Hepatocyte (in vitro differentiated cells): ENCODE measurements around the gene ARHGAP15. TPM values are rescaled to one million over a fixed set of nuclear protein-coding genes. Genes with fewer than 3 reads are reported as not detected.

Source experiments
- DNase-seq: peaks from one replicate; pipeline ENCODE4 v3.0.0-alpha.2; 2016; ENCODE audit warnings: low spot score
- H2AFZ ChIP-seq: fragments of 200-600 bp; sonication (generic); 2 replicates; pipeline ENCODE4 v1.6.0; 2016; ENCODE audit warnings: antibody characterized with exemption, mild to moderate bottlenecking
- H3K27ac ChIP-seq: fragments of 200-600 bp; sonication (generic); 2 replicates; pipeline ENCODE4 v1.5.1; 2016; ENCODE audit warnings: mild to moderate bottlenecking
- H3K27me3 ChIP-seq: fragments of 200-600 bp; sonication (generic); 2 replicates; pipeline ENCODE4 v1.6.1; 2016
- H3K36me3 ChIP-seq: fragments of 200-600 bp; sonication (generic); replicated peaks from 2 replicates; pipeline ENCODE4 v1.5.1; 2016; ENCODE audit warnings: low read depth; ENCODE audit not compliant: insufficient read depth
- H3K4me1 ChIP-seq: fragments of 200-600 bp; sonication (generic); 2 replicates; pipeline ENCODE4 v1.5.1; 2016; ENCODE audit warnings: mild to moderate bottlenecking, moderate library complexity; ENCODE audit not compliant: insufficient read depth
- H3K4me2 ChIP-seq: fragments of 200-600 bp; sonication (generic); 2 replicates; pipeline ENCODE4 v1.6.0; 2016
- H3K4me3 ChIP-seq: fragments of 200-600 bp; sonication (generic); 2 replicates; pipeline ENCODE4 v1.5.1; 2016; ENCODE audit warnings: mild to moderate bottlenecking
- H3K79me2 ChIP-seq: fragments of 200-600 bp; sonication (generic); 2 replicates; pipeline ENCODE4 v1.6.0; 2017; ENCODE audit warnings: mild to moderate bottlenecking
- H3K9me2 ChIP-seq: fragments of 200-600 bp; sonication (generic); replicated peaks from 2 replicates; pipeline ENCODE4 v1.6.0; 2017; ENCODE audit warnings: mild to moderate bottlenecking; ENCODE audit not compliant: insufficient read depth
- H3K9me3 ChIP-seq: fragments of 200-600 bp; sonication (generic); 2 replicates; pipeline ENCODE4 v1.5.1; 2016; ENCODE audit warnings: low read depth, mild to moderate bottlenecking
- H4K20me1 ChIP-seq: fragments of 200-600 bp; sonication (generic); 2 replicates; pipeline ENCODE4 v1.6.0; 2016; ENCODE audit warnings: mild to moderate bottlenecking; ENCODE audit not compliant: insufficient read depth, poor library complexity, severe bottlenecking
- CTCF ChIP-seq: fragments of 200-600 bp; sonication (generic); IDR thresholded peaks from 2 replicates; pipeline ENCODE4 v1.5.1; 2016; ENCODE audit warnings: antibody characterized with exemption, mild to moderate bottlenecking; ENCODE audit not compliant: poor library complexity
- EZH2 ChIP-seq: fragments of 200-600 bp; sonication (generic); IDR thresholded peaks from 2 replicates; pipeline ENCODE4 v1.6.1; 2016; ENCODE audit warnings: antibody characterized with exemption, mild to moderate bottlenecking, borderline replicate concordance
- EZH2phosphoT487 ChIP-seq: fragments of 200-600 bp; sonication (generic); IDR thresholded peaks from one replicate; pipeline ENCODE4 v1.6.1; 2018; ENCODE audit warnings: antibody characterized with exemption, mild to moderate bottlenecking, low read depth, moderate library complexity; ENCODE audit not compliant: unreplicated experiment, severe bottlenecking
- WGBS: methylation state at CpG from one replicate; pipeline ENCODE4 v1.1.6; 2016; ENCODE audit warnings: low lambda C conversion rate; ENCODE audit errors: missing lambda C conversion rate; 5-methylcytosine and 5-hydroxymethylcytosine counted together
- polyA plus RNA-seq: library from polyadenylated mRNA; unstranded; fragments of >200 nt; fragmentation: Nextera tagmentation; extraction: Ambion mirVana; gene quantifications from 2 replicates; pipeline ENCODE4 v1.2.1, GENCODE V29; 2016
- total RNA-seq: library from RNA; depleted of rRNA; stranded (reverse); fragments of >200 nt; gene quantifications from 2 replicates; pipeline ENCODE4 v1.2.3, GENCODE V29; 2014

The ARHGAP15 gene
- total and polyA plus RNA-seq, 2 experiments from 2014 or later, result 0.17 TPM; not detected in 1

GRCh38 chr2:143152219-143152618 lies 23.0 kb downstream of the ARHGAP15 start:
- Histone ChIP-seq H3K79me2 (no peaks in the 10 kb centered on the region), H4K20me1 (no peaks in the 10 kb centered on the region), H3K4me1 (no peaks in the 10 kb centered on the region), H3K27me3 (no peaks in the 10 kb centered on the region), H2AFZ (no peak overlapping the region), H3K4me2 (no peak overlapping the region), H3K9me3 (no peaks in the 10 kb centered on the region), H3K36me3 (no peaks in the 10 kb centered on the region), H3K9me2 (no peaks in the 10 kb centered on the region), H3K4me3 (no peak overlapping the region), H3K27ac (no peak overlapping the region)
- TF ChIP-seq CTCF (no peak), EZH2 (no peak), EZH2phosphoT487 (no peak)
- 84% methylated on average over 2 of the region's 2 CpGs for WGBS
- DNase-seq, result no peak

GRCh38 chr2:143152637-143153036 lies 23.4 kb downstream of the ARHGAP15 start:
- Histone ChIP-seq H2AFZ (no peak overlapping the region), H3K4me3 (no peak overlapping the region), H4K20me1 (no peaks in the 10 kb centered on the region), H3K4me2 (no peak overlapping the region), H3K9me2 (no peaks in the 10 kb centered on the region), H3K4me1 (peaks cover 3% of the 10 kb centered on the region), H3K9me3 (no peaks in the 10 kb centered on the region), H3K79me2 (no peaks in the 10 kb centered on the region), H3K36me3 (no peaks in the 10 kb centered on the region), H3K27me3 (no peaks in the 10 kb centered on the region), H3K27ac (no peak overlapping the region)
- DNase-seq, result no peak
- no peak for TF ChIP-seq EZH2
- no peak for TF ChIP-seq EZH2phosphoT487
- no peak for TF ChIP-seq CTCF
- WGBS, result 88% methylated on average over 3 of the region's 3 CpGs

- Histone ChIP-seq H3K36me3 (no peaks in the 10 kb centered on the region), H3K9me3 (no peaks in the 10 kb centered on the region), H2AFZ (no peak overlapping the region), H3K4me3 (no peak overlapping the region), H3K27me3 (no peaks in the 10 kb centered on the region), H3K27ac (no peak overlapping the region), H3K79me2 (no peaks in the 10 kb centered on the region), H3K9me2 (no peaks in the 10 kb centered on the region), H4K20me1 (no peaks in the 10 kb centered on the region), H3K4me1 (peaks cover 3% of the 10 kb centered on the region), H3K4me2 (no peak overlapping the region)
- TF ChIP-seq EZH2, result no peak
- no peak for TF ChIP-seq CTCF
- TF ChIP-seq EZH2phosphoT487, result no peak
- no peak for DNase-seq
Observed at GRCh38 chr2:143155661-143156060, 26.4 kb downstream of the ARHGAP15 start.

GRCh38 chr2:143157001-143157400 lies 27.8 kb downstream of the ARHGAP15 start:
- no peak overlapping the region for H3K4me3 ChIP-seq
- H3K9me3 ChIP-seq, result no peaks in the 10 kb centered on the region
- H3K27ac ChIP-seq, result no peak overlapping the region
- H2AFZ ChIP-seq, result no peak overlapping the region
- H3K27me3 ChIP-seq, result no peaks in the 10 kb centered on the region
- peaks cover 3% of the 10 kb centered on the region for H3K4me1 ChIP-seq
- no peaks in the 10 kb centered on the region for H3K36me3 ChIP-seq
- no peak overlapping the region for H3K4me2 ChIP-seq
- no peaks in the 10 kb centered on the region for H3K9me2 ChIP-seq
- 73% methylated on average over 1 of the region's 1 CpG for WGBS
- DNase-seq, result no peak
- H4K20me1 ChIP-seq, result no peaks in the 10 kb centered on the region
- H3K79me2 ChIP-seq, result no peaks in the 10 kb centered on the region
- TF ChIP-seq EZH2phosphoT487 (no peak), EZH2 (no peak), CTCF (no peak)
